Kidney epithelial cell (primary cell): ENCODE data around the gene CDH13. TPM values are rescaled to one million over a fixed set of nuclear protein-coding genes. Genes with fewer than 3 reads are reported as not detected.

ENCODE experiments used
- DNase-seq: peaks from one replicate; pipeline ENCODE4 v3.0.0-alpha.2; 2010; ENCODE audit warnings: low read depth
- H3K27me3 ChIP-seq: 2 replicates; pipeline ENCODE4 v1.6.0; 2011; ENCODE audit warnings: low read length; ENCODE audit not compliant: control insufficient read depth, insufficient read depth
- H3K36me3 ChIP-seq: 2 replicates; pipeline ENCODE4 v1.5.1; 2011; ENCODE audit warnings: low read length; ENCODE audit not compliant: control insufficient read depth, insufficient read depth
- H3K4me3 ChIP-seq: 2 replicates; pipeline ENCODE4 v1.5.1; 2011; ENCODE audit warnings: low read depth, mild to moderate bottlenecking, control low read depth, low read length
- CTCF ChIP-seq: IDR thresholded peaks from 2 replicates; pipeline ENCODE4 v1.5.1; 2011; ENCODE audit warnings: mild to moderate bottlenecking, moderate library complexity, low read length, control low read depth, inconsistent platforms; ENCODE audit not compliant: insufficient read depth, poor library complexity, severe bottlenecking
- total RNA-seq: library from RNA; depleted of rRNA; stranded (reverse); fragments of >200 nt; gene quantifications from 2 replicates; pipeline ENCODE4 v1.2.3, GENCODE V29; 2015

The CDH13 gene
- total RNA-seq, 1 donor from 2014 or later: 32.8 TPM

GRCh38 chr16:82732461-82732860 lies 105.7 kb downstream of the CDH13 start:
- Histone ChIP-seq H3K4me3 (no peak overlapping the region), H3K36me3 (no peaks in the 10 kb centered on the region), H3K27me3 (no peaks in the 10 kb centered on the region)
- TF ChIP-seq CTCF: no peak
- no peak for DNase-seq

GRCh38 chr16:82735186-82735585 lies 108.4 kb downstream of the CDH13 start:
- Histone ChIP-seq H3K4me3 (no peak overlapping the region), H3K27me3 (no peaks in the 10 kb centered on the region), H3K36me3 (no peaks in the 10 kb centered on the region)
- DNase-seq: no peak
- no peak for TF ChIP-seq CTCF

GRCh38 chr16:82735673-82736091 lies 108.9 kb downstream of the CDH13 start:
- Histone ChIP-seq H3K4me3 (no peak overlapping the region), H3K36me3 (no peaks in the 10 kb centered on the region), H3K27me3 (no peaks in the 10 kb centered on the region)
- no peak for DNase-seq
- no peak for TF ChIP-seq CTCF

GRCh38 chr16:82736224-82736623 lies 109.5 kb downstream of the CDH13 start:
- Histone ChIP-seq H3K4me3 (no peak overlapping the region), H3K27me3 (no peaks in the 10 kb centered on the region), H3K36me3 (no peaks in the 10 kb centered on the region)
- DNase-seq: no peak
- no peak for TF ChIP-seq CTCF

GRCh38 chr16:82738699-82739098 lies 111.9 kb downstream of the CDH13 start:
- TF ChIP-seq CTCF: peak; percentile 14
- H3K4me3 ChIP-seq: no peak overlapping the region
- no peaks in the 10 kb centered on the region for H3K27me3 ChIP-seq
- H3K36me3 ChIP-seq: no peaks in the 10 kb centered on the region
- no peak for DNase-seq

GRCh38 chr16:82741073-82741615 lies 114.4 kb downstream of the CDH13 start:
- Histone ChIP-seq H3K27me3 (no peaks in the 10 kb centered on the region), H3K36me3 (no peaks in the 10 kb centered on the region), H3K4me3 (no peak overlapping the region)
- TF ChIP-seq CTCF: no peak
- DNase-seq: no peak
